WI38 (cell line): ENCODE results near the gene KLHL1.

ENCODE experiments used
- H3K4me3 ChIP-seq: 2 replicates; pipeline ENCODE4 v1.5.1; 2011; ENCODE audit warnings: low read depth, mild to moderate bottlenecking, control low read depth, low read length
- TF ChIP-seq, protein P1 (sequence below): IDR thresholded peaks from 2 replicates; pipeline ENCODE4 v1.5.1; 2012; ENCODE audit warnings: low read depth, mild to moderate bottlenecking, control low read depth, low read length

The KLHL1 gene

DNA sequence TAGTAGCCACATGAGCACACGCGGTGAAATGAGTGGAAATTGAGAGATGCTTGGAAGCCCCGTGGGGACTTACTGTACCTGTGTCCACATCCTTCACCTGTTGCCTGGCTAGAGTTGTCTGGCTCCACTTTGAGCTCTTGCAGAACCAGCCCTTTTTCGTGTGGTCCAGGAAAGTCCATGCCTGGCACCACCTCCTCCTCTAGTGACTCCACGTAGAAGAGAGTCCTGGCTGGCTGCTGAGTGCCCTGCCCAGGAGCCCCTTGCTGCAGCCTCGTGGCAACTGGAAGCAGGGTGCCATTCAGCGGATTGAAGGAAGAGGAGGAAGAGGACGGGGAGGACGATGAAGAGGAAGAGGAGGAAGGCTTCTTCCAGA lies 1.1 kb downstream of the KLHL1 start:
- H3K4me3 ChIP-seq: no peak overlapping the region

GRCh38 chr13:70104481-70104880 lies 3.8 kb downstream of the KLHL1 start:
- no peak overlapping the region for H3K4me3 ChIP-seq
- TF ChIP-seq, protein P1, sequence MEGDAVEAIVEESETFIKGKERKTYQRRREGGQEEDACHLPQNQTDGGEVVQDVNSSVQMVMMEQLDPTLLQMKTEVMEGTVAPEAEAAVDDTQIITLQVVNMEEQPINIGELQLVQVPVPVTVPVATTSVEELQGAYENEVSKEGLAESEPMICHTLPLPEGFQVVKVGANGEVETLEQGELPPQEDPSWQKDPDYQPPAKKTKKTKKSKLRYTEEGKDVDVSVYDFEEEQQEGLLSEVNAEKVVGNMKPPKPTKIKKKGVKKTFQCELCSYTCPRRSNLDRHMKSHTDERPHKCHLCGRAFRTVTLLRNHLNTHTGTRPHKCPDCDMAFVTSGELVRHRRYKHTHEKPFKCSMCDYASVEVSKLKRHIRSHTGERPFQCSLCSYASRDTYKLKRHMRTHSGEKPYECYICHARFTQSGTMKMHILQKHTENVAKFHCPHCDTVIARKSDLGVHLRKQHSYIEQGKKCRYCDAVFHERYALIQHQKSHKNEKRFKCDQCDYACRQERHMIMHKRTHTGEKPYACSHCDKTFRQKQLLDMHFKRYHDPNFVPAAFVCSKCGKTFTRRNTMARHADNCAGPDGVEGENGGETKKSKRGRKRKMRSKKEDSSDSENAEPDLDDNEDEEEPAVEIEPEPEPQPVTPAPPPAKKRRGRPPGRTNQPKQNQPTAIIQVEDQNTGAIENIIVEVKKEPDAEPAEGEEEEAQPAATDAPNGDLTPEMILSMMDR: no peak

More for the DNA sequence above, 1.1 kb downstream of the KLHL1 start:
- TF ChIP-seq, protein P1: no peak

DNA sequence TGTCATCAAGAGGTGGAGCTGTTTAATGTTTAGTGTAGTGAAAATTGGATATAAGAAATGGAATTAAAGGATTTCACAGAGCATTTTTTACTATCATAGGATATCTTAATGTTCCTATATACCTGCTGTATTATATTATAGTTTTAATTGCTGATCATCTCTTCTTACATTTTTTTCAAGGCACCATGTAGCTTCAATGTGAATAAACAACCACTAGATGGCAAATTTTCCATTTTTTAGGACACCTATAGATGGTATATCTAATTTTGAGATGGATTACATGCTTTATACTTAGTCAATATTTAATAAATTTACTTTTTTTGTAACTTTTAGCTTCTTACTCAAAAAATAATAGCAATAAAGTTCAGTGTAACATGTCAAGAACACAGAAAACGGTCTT lies 9.6 kb downstream of the KLHL1 start:
- TF ChIP-seq, protein P1: no peak
- no peak overlapping the region for H3K4me3 ChIP-seq

- TF ChIP-seq, protein P1: no peak
- H3K4me3 ChIP-seq: no peak overlapping the region
Observed at GRCh38 chr13:70090036-70090723, 18.1 kb downstream of the KLHL1 start.

- TF ChIP-seq, protein P1: no peak
Observed at GRCh38 chr13:70088926-70089325, 19.3 kb downstream of the KLHL1 start.

GRCh38 chr13:70087247-70087646 lies 21.0 kb downstream of the KLHL1 start:
- TF ChIP-seq, protein P1: no peak

More at GRCh38 chr13:70088926-70089325, 19.3 kb downstream of the KLHL1 start:
- H3K4me3 ChIP-seq: no peak overlapping the region

DNA sequence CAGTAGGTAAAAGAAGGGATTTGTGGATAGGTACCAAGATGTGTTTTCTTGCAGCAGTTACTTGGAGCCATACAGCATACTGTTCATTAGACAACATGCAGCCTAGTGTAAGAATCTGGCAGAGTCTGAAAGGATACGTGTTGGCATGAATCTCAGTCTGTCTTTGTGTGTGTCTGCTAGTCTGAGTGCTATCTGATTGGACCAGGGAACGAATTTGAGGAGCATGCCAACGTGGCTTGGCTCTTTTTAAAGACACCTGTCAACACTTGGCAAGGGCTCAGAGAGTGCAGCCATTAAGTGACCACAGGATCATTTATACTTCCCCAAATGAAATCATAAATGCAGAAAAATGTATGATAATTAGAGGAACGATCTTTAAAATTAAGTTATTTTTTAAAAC lies 28.2 kb downstream of the KLHL1 start:
- TF ChIP-seq, protein P1: no peak
- no peak overlapping the region for H3K4me3 ChIP-seq

More at GRCh38 chr13:70087247-70087646, 21.0 kb downstream of the KLHL1 start:
- H3K4me3 ChIP-seq: no peak overlapping the region
